ENCODE data around the gene COASY. TPM values are rescaled to one million over a fixed set of nuclear protein-coding genes. Genes with fewer than 3 reads are reported as not detected.

The COASY gene
- total and polyA plus RNA-seq, 10 donors, result 32.5 to 104 (median 66.5) TPM

DNA sequence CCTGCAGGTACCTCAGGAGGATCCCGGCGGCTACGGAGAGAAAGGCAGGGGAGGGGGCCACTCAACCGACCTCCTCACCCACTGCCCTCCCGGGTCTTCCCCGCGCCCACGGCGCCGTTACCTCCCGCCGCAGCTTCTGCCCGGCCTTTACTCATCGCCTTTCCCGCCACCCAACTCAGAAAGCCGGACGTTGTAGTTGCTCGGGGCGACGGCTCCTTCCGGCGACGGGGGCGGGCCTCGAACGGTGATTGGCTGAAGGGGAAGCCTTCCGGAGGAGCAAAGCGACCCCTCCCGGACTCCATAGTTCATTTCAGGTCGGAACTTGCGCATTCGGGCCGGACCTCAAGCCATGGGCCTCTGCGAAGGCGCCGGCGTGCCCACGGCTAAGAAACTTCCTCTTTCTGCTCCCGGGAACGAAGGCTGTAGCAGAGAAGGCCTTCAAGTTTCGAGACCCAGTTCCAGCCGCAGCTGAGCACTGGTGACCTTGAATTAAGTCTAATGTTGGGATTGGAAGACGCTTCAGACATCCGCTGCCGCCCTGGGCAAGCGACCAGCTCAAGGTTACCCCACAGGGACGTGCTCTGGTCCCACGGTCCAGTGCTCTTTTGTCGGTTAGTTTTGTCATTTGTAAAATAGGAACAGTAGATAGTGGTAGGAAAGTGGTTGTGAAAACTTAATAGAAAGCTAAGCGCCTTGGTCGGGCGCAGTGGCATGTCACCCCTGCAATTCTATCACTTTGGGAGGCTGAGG is 15.8 kb downstream of the COASY start, which contains the start of gene PSMC3IP:
PSMC3IP (minus strand) TSS at position 198 of the 750 bp plus-strand sequence; CDS start at position 155, 43 bp downstream.
- H3K36me3 ChIP-seq, result peaks cover 5 to 76% (median 52%) of the 10 kb centered on the region in 6 donors
- H3K4me1 ChIP-seq, result peaks cover 13 to 66% (median 32%) of the 10 kb centered on the region in 6 donors
- DNase-seq, result peak; percentile 97
- H3K27me3 ChIP-seq (replicated peaks in 1 of 7), result no peaks in the 10 kb centered on the region
- WGBS, 5 donors, result 0 to 1% (median 0%) methylated on average over 29 to 52 of the region's 52 CpGs
- peak within 1 kb of the TSS; percentile 46 to 93 (median 72) for H3K4me3 ChIP-seq
- peak within 1 kb of the TSS; percentile 50 to 94 (median 90) for H3K27ac ChIP-seq
- TF ChIP-seq POLR2AphosphoS5 (IDR thresholded peaks at IDR 0.05) (peak; percentile 95 to 96 (median 96)), CTCF (IDR thresholded peaks at IDR 0.05 in 8 of 11, conservative IDR thresholded peaks at IDR 0.05 in 3 of 11) (peak in 8 of 11 experiments; percentile 15 to 70 (median 50)), POLR2A (IDR thresholded peaks at IDR 0.05) (peak in 1 of 3 donors; percentile 40)
- no peaks in the 10 kb centered on the region for H3K9me3 ChIP-seq
- intact Hi-C loops (cut with DNase I; ENCODE audit: low total_unique reads), result no loop called here

GRCh38 chr17:42578282-42578869 is 16.4 kb downstream of the COASY start:
- Histone ChIP-seq H3K36me3 (peaks cover 5 to 76% (median 52%) of the 10 kb centered on the region in 6 donors), H3K27ac (peak overlapping the region; percentile 50 to 94 (median 90))
- WGBS, 5 donors, result 0 to 1% (median 0%) methylated on average over 20 of the region's 20 CpGs

GRCh38 chr17:42579794-42580551 is 18.0 kb downstream of the COASY start:
- 60 to 74% (median 62%) methylated on average over 2 of the region's 2 CpGs for WGBS, 5 donors
- TF ChIP-seq POLR2AphosphoS5 (IDR thresholded peaks at IDR 0.05) (peak in 1 of 3 donors; percentile 10), POLR2A (IDR thresholded peaks at IDR 0.05) (no peak), CTCF (IDR thresholded peaks at IDR 0.05 in 8 of 11, conservative IDR thresholded peaks at IDR 0.05 in 3 of 11) (no peak)
- H3K27ac ChIP-seq, result peak overlapping the region in 2 of 8 donors; percentile 27 to 90
- H3K27me3 ChIP-seq (replicated peaks in 1 of 7), result no peaks in the 10 kb centered on the region
- intact Hi-C loops (cut with DNase I; ENCODE audit: low total_unique reads), result no loop called here
- peaks cover 9 to 76% (median 57%) of the 10 kb centered on the region in 6 donors for H3K36me3 ChIP-seq
- H3K9me3 ChIP-seq, result no peaks in the 10 kb centered on the region
- no peak for DNase-seq
- H3K4me1 ChIP-seq, result peaks cover 13 to 57% (median 33%) of the 10 kb centered on the region in 6 donors
- no peak overlapping the region for H3K4me3 ChIP-seq

More at GRCh38 chr17:42578282-42578869, 16.4 kb downstream of the COASY start:
- H3K27me3 ChIP-seq (replicated peaks in 1 of 7), result no peaks in the 10 kb centered on the region
- TF ChIP-seq POLR2A (IDR thresholded peaks at IDR 0.05), result no peak
- peak; percentile 62 to 85 (median 73) for TF ChIP-seq CTCF (IDR thresholded peaks at IDR 0.05 in 8 of 11, conservative IDR thresholded peaks at IDR 0.05 in 3 of 11)
- TF ChIP-seq POLR2AphosphoS5 (IDR thresholded peaks at IDR 0.05), result peak in 1 of 3 donors; percentile 56
- H3K9me3 ChIP-seq, result no peaks in the 10 kb centered on the region
- peak; percentile 88 for DNase-seq
- intact Hi-C loops (cut with DNase I; ENCODE audit: low total_unique reads), result no loop called here
- H3K4me1 ChIP-seq, result peaks cover 13 to 60% (median 32%) of the 10 kb centered on the region in 6 donors
- peak overlapping the region; percentile 46 to 93 (median 72) for H3K4me3 ChIP-seq

All from spleen (tissue), 11 donors.